SK-N-SH (cell line): Measurements from ENCODE around the gene NCKAP5.

Source experiments
- SMC3 ChIP-seq: IDR thresholded peaks from 2 replicates; pipeline ENCODE4 v1.6.1; 2012; ENCODE audit warnings: low read depth, low read length, improper control_type of control experiment
- TEAD4 ChIP-seq: IDR thresholded peaks from 2 replicates; pipeline ENCODE4 v1.4.0; 2012; ENCODE audit warnings: mild to moderate bottlenecking, borderline replicate concordance; ENCODE audit not compliant: insufficient read depth

- TF ChIP-seq TEAD4 (no peak), SMC3 (no peak)
Observed at GRCh38 chr2:132654968-132655367, 913.3 kb downstream of the NCKAP5 start.
